ENCODE results near the gene ALG14.

ALG14 gene

GRCh38 chr1:94931254-94931841, 141.4 kb downstream of the ALG14 start:
- no peak for DNase-seq (ENCODE audit: low spot score)
- no peak for FAIRE-seq

GRCh38 chr1:94929351-94930217, 143.2 kb downstream of the ALG14 start:
- FAIRE-seq: no peak
- DNase-seq (ENCODE audit: low spot score): no peak

- FAIRE-seq (no peak), DNase-seq (ENCODE audit: low spot score) (no peak)
Measured at GRCh38 chr1:94928293-94928939, 144.3 kb downstream of the ALG14 start.

- FAIRE-seq: no peak
- no peak for DNase-seq (ENCODE audit: low spot score)
Measured at GRCh38 chr1:94927405-94928175, 145.2 kb downstream of the ALG14 start.

GRCh38 chr1:94926915-94927404, 145.8 kb downstream of the ALG14 start, which contains the start of gene CNN3:
TSS of gene CNN3 (minus strand) at chr1:94927110. CDS start at chr1:94926894, 216 bp downstream.
- FAIRE-seq: no peak
- peak; percentile 96 for DNase-seq (ENCODE audit: low spot score)

- FAIRE-seq (no peak), DNase-seq (ENCODE audit: low spot score) (peak; percentile 71)
Measured at GRCh38 chr1:94926126-94926914, 146.4 kb downstream of the ALG14 start.

GRCh38 chr1:94925561-94926125, 147.1 kb downstream of the ALG14 start:
- DNase-seq (ENCODE audit: low spot score) (peak; percentile 90), FAIRE-seq (no peak)

- FAIRE-seq (no peak), DNase-seq (ENCODE audit: low spot score) (no peak)
Measured at GRCh38 chr1:94925004-94925403, 147.7 kb downstream of the ALG14 start.

Data from urothelium cell line (cell line).